Retinal pigment epithelial cell (primary cell): ENCODE results near the gene ARFGAP1.

Experiments
- DNase-seq: peaks from one replicate; pipeline ENCODE4 v3.0.0-alpha.2; 2010; ENCODE audit warnings: low read depth
- H3K4me3 ChIP-seq: 2 replicates; pipeline ENCODE4 v1.5.1; 2011; ENCODE audit warnings: mild to moderate bottlenecking, low read length, control low read depth, moderate library complexity
- CTCF ChIP-seq: conservative IDR thresholded peaks from 2 replicates; pipeline ENCODE4 v1.5.1; 2011; ENCODE audit warnings: low read depth, low read length, control low read depth, inconsistent platforms

The ARFGAP1 gene

GRCh38 chr20:63327231-63327745 is 54.7 kb downstream of the ARFGAP1 start:
- no peak for TF ChIP-seq CTCF
- DNase-seq = no peak
- no peak overlapping the region for H3K4me3 ChIP-seq

- H3K4me3 ChIP-seq = no peak overlapping the region
- no peak for TF ChIP-seq CTCF
- DNase-seq = no peak
These were observed 55.5 kb downstream of the ARFGAP1 start for GRCh38 chr20:63328026-63328700.

- no peak for TF ChIP-seq CTCF
- no peak for DNase-seq
- no peak overlapping the region for H3K4me3 ChIP-seq
These were observed 56.2 kb downstream of the ARFGAP1 start for GRCh38 chr20:63328718-63329275.

- H3K4me3 ChIP-seq = no peak overlapping the region
- no peak for DNase-seq
- TF ChIP-seq CTCF = no peak
These were observed 56.9 kb downstream of the ARFGAP1 start for GRCh38 chr20:63329331-63330083.

- no peak for TF ChIP-seq CTCF
- DNase-seq = no peak
- H3K4me3 ChIP-seq = no peak overlapping the region
These were observed 57.6 kb downstream of the ARFGAP1 start for GRCh38 chr20:63330084-63330760.

- no peak for TF ChIP-seq CTCF
- DNase-seq = no peak
These were observed 58.3 kb downstream of the ARFGAP1 start for GRCh38 chr20:63330940-63331339.

More at GRCh38 chr20:63330940-63331339, 58.3 kb downstream of the ARFGAP1 start:
- H3K4me3 ChIP-seq = no peak overlapping the region
